NCI-H82 treated with DMSO at 0.1 percent for 48 hours (cell line): ENCODE results near the gene TIFAB.
"Not testable (repeated sequence)": the region's sequence is repeated elsewhere in the genome, so short reads cannot be mapped to it uniquely, and the experiment has no call there.

ENCODE experiments used
- DNase-seq: peaks from one replicate; lab custom pipeline; 2025; ENCODE audit not compliant: unreplicated experiment; lab: John Stamatoyannopoulos, UW

Gene TIFAB, protein sequence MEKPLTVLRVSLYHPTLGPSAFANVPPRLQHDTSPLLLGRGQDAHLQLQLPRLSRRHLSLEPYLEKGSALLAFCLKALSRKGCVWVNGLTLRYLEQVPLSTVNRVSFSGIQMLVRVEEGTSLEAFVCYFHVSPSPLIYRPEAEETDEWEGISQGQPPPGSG

DNA sequence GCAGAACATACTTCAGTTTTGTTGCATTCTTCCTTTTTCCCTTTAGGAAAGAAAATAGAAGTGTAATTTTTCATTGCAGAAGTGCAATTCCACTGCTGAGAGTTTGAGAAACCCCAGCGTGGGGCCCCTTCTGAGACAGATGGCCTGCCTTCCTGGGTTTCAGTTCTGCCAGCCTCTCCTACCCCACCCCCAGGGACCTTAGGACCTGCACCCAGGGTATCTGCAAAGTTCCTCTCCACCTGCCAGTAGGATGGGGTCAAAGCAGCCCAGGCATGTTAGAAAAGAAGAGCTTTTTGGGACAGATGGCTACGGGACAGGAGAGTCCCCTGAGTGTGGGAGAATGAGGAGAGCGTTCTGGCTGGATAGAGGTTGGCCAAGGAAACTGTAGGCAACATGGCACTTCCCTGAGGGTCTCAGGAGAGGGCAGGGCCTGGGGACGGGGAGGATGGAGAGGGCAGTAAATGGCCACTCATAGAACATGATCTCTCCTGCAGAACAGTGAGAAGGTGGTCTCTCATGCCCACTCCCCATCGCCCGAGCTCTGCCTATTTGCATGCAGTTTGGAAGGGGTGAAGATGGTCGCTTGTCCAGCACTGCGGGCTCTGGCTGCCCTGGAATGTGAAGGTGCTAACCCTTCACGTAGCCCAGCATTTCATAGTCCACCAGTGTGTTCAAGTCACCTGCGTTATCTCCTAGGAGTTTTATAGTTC is at the start of gene TIFAB:
TIFAB (minus strand) TSS at position 31 of the 710 bp plus-strand sequence. CDS start 2,412 bp downstream, outside the sequence.
- DNase-seq, result no peak

DNA sequence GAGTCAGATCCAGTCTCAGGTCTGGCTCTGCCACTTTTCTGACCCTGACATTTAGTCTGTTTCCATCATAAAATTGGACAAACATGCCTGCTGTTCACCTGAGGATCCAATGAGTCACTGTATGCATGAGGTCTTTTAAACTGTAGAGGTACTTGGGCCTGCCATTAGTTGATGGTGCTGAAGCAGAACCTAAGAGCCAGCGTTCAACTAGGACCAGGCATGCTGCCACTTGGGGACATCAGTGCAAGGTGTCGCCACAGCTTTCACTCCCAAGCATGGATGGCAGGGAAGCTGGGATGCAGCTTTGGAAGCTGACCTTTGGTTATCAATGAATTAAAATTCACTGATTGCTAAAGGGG is 46.5 kb upstream of the TIFAB start:
- DNase-seq, result no peak

DNA sequence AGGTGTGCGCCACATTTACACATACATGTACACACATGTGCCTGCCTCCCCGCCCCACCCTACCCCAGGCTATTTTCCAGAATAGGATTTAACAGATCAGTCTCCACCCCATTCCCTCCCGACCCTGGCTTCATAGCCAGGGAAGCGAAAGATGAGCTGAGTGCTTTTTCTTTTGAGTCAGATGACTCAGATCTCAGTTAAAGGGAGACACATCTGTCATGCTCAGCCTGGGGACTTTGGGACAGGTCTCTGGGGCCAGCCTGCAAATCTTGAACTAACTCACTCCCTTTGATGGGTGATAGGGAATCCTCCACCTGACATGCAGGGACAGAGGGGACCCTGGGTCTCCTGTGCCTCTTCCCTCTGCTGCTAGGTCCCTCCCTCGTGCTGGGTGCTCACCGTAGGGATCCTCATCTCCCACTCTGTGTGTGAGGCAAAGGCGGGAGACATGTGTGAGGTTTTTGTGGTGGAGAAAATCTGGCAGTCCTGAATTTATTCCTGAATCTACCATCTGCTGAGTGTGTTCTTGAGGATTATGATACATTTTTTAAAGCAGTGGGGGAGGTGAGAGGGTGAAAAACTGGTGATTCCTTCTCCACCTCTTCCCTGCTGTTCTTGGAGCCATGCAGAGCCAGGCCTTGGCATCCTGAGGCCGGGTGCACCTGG is 46.0 kb upstream of the TIFAB start:
- DNase-seq, result peak; percentile 87

DNA sequence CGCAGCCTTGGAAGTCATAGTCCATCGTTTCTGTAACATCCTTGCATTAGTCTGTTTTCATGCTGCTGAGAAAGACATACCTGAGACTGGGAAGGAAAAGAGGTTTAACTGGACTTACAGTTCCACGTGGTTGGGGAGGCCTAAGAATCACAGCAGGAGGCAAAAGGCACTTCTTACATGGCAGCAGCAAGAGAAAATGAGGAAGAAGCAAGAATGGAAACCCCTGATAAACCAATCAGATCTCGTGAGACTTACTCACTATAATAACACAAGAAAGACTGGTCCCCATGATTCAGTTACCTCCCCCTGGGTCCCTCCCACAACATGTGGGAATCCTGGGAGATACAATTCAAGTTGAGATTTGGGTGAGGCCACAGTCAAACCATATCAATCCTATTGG is 43.4 kb upstream of the TIFAB start:
- not testable (repeated sequence) for DNase-seq

DNA sequence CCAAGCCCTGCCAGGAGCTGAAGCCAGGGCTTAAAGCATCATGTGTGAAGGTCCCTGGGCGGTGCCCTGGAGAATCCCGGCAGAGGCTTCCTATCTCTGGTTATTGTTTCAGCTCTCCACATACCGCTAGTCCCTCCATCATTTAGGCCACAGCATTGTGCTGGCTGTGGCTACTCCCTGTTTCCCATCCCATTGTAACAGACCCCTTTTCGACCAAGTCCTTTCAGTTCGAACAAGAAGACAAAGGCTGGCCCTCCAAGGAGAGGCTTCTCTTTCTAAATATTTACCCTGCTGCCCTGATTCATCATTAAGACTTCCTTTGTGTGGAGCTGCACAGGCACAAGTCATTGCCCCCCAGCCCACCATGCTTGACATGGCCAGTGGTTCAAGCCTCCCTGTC is 42.0 kb upstream of the TIFAB start:
- no peak for DNase-seq

DNA sequence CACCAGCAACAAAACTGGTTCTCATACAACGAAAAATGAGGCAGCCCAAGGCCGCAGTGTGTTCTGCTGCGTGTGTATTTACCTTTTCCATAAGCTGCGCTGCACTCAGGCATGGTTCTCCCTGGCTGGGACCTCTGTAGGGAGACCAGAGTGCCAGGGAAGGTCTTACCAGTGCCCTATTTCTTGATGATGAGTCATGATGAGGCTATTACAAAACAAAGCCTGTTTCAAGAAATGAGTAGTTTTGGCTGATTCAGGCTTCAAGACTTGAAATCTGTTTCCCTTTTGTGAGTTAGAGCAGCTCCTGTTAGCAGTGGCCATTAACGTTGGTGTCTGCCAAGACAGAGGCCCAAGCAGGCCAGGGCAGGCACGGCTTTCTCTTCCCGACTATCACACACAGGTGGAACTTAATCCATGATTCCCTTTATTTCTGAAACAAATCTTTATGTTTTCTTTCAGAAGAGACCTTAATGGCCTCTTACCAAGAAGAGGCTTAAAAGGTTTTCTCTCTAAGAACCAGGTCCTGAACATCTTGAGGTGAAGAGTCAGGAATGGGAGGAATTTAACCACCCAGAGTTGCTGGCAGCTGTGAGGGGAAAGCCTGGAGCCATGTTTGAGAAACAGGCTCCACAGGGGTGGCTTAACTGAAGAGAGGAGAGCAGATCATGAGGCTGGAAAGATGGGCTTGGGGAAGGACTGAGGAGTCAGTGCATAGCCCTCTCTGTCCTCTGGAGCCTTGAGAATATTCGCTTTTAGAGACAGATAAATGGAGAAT is 41.4 kb upstream of the TIFAB start:
- no peak for DNase-seq

DNA sequence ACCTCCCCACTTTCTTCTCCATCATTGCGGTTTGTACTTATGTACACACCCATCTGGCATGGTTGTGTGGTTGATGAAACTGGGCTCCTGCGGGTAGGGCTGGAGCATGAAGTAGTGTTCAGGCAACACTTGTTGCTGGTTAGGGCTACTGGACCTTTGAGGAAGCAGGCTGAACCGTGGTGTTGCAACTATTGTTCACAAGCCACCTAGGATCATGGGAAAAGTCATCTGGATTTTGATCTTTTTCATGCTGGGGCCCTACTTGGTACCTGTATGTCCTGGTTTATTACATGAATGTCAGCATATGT is 40.1 kb upstream of the TIFAB start:
- no peak for DNase-seq

DNA sequence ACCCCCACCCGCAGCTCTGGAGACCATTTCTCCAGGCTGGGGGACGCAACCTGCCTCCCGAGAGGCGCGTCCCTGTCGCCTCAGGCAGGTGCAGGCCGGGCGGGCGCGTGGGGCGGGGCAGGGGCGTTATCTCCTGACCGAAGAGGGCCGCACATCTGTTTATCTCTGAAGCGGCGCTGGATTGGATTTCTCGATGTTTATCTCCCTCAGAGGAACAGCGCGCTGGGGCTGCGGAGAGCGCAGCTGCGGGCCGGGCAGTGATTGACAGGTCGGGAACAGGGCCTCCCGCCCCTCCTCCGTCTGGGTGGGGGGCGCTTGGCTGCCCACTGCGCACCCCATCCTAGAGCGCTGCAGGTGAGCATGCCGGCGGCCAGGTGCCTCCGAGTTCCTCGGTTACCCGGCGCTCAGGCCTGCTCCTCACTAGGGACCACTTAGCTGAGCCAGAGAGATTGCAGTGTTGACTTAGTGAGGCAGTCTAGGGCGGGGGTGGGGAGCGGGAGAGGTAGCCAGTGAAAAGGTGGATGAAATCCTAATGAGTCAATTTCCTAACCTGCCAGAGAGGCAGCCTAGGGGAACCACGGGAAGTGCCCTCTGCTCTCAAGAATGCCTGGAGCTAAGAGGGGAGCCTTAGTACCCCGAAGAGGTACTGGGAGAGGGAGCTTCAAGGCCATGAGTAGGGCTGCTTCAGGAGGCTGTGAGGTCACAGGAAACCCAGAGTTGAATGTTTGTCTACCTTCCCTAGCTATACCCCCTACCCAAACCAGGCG is 39.6 kb upstream of the TIFAB start:
- peak; percentile 52 for DNase-seq

DNA sequence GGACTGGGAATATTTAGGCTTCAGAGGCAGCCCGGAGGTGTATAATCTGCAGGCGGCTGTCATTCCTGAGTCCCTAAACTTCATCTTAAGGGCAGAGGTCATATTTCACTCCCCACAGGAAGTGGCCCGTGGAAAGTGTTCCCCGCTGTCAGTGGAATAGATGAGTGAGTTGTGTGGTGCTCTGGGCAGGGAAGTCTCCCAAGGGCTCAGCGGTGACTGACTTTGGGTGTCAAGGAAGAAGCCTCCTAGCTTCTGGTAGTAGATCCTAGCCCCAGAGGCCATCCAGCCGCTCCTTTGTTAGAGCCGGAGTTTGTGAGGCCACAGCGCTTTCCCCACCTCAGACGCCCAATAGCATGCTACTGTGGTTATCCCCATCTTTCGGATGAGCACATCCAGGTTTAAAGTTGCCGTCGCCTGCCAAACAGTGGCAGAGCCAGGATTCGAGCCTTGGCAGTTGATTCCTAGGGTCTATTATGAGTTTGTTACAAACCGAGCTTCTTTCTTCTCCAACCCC is 38.9 kb upstream of the TIFAB start:
- no peak for DNase-seq

DNA sequence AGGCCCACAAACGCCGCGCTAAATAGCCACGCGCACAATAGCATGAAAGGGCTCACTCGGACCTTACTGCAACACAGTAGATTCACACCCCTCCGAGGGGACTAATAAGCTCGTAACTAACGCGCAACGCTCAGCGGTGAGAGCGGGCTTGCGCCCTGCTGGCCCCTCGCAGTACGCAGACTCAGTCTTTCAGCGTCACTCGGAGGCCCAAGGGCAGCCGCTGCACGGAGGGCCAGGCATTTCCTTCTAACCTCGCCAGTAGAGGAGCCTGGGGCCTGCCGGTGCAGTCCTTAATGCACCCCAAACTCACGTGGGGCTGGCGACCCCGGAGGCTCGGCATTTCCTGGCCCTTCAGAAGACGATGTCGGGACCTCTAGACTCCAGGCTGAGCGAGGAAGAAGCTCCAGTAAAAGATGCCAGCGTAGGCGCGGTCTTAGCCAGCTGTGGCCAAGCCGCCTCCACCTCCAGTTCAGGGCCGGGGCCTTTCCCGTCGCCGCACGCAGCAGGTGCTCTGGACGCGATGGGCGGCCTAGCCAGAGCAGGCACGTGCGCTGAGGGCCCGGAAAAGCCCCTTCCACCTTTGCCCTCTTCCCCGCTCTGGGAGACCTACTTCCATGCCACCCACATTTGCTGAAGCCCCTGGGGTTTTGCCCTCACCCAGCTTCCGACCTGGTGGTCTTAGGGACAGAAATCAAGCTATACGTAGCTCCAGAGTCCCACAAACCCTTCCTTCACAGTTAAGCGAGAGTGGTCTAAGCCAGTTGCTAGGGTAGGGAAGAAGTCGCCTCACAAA is 38.3 kb upstream of the TIFAB start:
- no peak for DNase-seq

DNA sequence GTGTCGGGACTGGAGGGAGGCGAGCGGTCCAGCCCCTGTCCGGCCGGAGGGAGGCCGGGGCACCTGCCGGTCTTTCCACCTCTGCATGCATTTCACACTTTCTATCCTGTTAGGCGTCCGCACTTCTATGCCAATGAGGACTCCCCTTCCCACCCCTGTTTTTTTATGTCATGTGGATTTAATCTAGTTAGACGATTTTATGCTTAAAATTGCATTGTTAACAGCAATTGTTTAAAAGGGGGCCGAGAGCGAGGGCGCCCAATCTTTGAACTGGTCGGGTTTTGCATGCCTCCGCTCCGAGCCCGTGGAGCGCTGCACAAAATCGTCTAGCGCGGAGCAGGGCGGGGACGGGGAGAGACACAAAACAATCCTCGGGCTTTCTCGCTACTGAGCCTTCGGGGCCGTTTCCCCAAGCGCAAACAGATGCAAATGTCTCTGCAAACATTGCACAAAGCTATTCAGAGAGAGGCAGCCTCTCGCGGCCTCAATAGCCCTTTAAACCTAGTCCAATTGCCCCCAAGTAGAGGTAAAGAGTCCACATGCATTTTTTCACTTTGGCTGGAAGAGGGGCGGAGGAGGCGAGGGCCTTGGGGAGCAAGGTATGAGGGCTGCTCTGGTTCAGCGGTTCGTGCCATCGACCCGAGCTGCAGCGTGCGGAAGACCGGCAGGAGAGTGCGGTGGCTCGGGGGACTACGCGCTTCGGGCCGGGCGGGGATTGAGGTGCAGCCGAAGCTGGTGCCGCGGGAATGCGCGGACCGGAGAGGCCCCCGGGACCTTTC is 37.5 kb upstream of the TIFAB start:
- no peak for DNase-seq

DNA sequence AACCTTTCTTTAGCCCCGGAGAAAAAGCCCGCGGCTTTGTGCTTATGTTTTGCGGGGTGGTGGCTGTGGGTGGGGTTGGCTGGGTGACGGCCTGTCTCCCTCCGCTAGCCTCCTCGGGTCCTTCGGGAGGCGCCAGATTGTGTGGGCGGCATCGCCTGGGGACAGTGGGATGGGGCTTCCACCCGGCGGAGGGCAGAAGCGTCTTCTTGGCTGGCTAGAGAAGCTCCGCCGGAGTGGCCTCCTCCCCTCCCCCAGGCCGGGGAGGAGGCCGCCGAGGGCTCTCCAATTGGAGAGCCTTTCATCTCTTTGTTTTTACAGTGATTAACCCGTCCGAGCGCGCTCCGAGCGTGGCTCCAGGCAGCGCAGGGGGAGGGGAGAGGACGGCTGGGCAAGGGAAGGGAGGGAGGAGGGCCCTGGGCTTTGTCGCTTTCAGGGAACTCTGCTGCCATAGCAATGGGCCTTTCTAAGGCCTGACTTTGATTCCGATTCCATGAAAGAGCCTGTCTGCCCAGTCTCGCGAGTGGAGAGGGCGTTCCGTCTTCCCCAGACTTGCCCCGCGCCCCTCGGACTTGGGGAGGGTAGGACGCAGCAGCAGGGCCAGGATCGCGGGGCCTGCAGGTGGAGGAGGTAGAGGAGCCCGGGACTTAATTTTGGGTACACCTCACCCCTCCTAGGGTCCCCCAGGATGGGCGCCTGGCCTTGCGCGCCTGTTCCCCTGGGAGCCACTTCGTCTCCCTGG is 36.7 kb upstream of the TIFAB start:
- DNase-seq, result peak; percentile 89

DNA sequence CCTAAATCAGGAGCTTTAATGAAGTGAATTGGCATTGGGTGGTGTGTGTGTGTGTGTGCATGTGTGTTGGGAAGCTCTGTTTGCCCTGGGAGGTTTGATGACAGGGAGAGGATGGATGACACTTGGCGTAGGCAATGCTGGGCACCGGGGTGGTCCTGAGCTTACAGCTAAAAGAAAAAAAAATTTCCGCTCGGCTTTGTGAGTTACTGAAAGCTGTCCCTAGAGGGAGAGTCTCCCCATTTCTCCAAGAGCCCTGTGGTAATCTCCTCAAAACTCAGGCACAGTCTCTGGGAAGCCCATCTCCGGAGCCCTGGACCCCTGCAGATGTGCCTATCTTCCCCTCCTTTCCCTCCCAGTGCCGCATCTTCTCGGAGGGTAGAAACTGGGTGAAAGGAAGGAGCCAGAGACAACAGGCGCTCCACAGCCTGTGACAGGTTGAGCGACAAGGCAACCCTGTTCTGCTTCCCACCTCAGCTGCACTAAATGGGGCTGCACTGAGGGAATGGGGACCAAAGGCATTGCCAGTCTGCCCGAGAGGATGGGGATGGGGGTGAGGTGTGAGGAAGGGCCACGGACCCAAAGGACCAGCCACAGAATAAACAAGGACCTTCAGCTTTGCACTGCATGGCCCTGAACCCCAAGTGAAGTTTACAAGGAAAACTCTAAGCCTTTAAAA is 35.8 kb upstream of the TIFAB start:
- no peak for DNase-seq

DNA sequence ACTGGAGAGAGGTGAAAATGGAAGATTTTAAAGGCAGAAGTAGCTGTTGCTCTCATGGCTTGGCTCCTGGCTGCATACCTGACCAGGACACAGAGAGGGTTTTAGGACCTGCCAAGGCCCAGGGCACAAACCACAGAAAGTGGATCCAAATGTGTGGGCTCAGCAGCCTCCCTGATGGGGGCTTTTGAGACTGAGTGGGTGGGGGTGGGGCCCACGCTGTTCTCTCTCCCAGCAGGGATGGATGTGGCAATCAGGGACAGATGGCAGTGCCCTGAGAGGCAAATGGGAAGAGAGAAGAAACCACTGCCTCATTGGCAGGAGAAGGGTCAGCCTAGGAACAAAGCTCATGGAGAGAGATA is 34.9 kb upstream of the TIFAB start:
- no peak for DNase-seq

DNA sequence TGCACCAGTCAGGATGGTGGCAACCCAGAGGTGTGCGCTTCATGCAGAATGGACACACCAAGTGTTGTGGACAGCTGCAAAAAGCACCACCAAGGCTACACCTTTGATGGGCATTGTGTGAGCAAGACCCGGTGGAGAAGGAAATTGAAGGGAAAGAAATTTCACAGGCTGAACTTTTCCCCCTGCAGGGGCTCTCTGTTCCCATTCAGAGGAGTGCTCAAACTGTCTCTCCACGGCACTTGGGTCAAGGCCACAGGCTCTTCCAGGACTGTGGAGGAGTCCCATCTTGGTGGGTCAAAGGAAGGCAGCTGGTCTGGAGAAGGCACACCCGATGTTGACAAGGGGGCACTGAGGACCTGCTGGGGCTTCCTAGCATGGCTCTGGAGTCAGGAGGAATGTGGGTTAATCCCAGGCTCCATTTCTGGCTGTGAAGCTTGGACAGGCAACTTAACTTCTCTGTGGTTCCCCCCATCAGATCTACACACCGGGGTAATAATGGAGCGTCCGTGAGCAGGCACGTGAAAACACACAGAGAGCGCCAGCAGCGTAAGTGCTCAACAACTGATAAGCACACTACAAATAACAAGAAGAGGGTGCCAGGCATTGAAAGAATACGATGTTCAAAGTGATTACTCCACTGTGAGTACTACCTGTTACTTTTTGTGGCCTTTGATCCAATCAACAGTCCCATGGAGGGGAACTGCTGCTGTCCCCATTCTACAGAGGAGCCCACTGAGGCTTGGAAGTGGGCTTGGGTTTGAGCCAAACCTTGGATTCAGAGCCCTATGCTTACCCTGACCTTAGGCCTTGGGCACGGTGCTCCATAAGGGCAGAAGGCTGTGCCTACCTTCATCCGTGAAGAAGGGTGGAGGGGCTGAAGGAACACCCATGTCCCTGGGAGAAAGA is 34.2 kb upstream of the TIFAB start:
- no peak for DNase-seq

DNA sequence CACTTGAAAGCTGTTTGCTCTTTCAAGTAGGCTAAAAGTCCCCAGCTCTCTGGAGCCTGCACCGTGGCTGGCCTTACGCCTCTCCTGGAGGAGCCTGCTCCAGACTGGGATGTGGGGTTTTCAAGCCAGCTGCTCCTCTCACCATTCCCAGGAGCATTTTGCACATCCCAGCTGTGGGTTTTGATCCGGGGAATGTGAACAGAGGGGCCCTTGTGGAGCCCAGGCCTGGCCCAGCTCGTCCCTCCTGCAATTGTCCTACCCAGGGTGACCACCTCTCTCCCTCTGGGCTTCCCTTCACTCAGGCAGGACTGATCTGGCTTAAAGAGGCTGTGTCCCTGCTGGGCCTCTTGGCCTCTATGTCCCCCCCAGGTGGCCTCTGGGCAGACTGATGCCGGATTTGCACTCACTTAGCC is 32.5 kb upstream of the TIFAB start:
- no peak for DNase-seq

DNA sequence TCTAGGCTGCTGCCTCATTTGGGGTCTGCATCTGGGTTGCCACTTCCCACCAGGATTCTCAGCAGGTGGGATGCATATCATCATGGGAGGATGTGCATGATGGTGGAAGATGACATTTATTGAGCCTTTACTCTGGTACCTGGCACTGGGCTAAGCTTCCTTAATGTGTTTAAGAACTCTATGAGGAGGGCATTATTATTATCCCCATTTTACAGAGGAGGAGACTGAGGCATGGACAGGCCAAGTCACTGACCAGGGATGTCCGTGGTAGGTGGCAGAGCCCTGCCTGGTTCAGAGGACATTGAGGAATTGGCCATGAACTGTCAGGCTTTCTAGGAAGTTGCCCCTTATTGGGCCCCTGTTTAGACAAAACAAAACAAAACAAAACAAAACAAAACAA is 31.1 kb upstream of the TIFAB start:
- no peak for DNase-seq
